Breast epithelium (tissue), 4 donors: Measurements from ENCODE around the gene DNHD1. TPM values are rescaled to one million over a fixed set of nuclear protein-coding genes. Genes with fewer than 3 reads are reported as not detected.

Experiments used
- DNase-seq, 2 donors: peaks; one replicate each; pipeline ENCODE4 v3.0.0-alpha.2; 2019; ENCODE audit warnings: low spot score in 2 of 2
- H3K27ac ChIP-seq, 2 donors: fragments of 200-600 bp; sonication (generic) in 1 of 2; one replicate each; pipeline ENCODE4 v1.5.1; 2016 to 2019; ENCODE audit warnings: mild to moderate bottlenecking in 1 of 2
- H3K27me3 ChIP-seq, 2 donors: fragments of 200-600 bp; sonication (generic) in 1 of 2; one replicate each; pipeline versions ENCODE4 v1.5.1 to v1.6.0; 2017 to 2019; ENCODE audit warnings: control low read depth in 1 of 2, mild to moderate bottlenecking in 1 of 2
- H3K36me3 ChIP-seq: fragments of 200-600 bp; one replicate; pipeline ENCODE4 v1.5.1; 2019
- H3K4me1 ChIP-seq, 2 donors: fragments of 200-600 bp; sonication (generic); one replicate each; pipeline ENCODE4 v1.5.1; 2016 to 2019; ENCODE audit warnings: control low read depth in 1 of 2
- H3K4me3 ChIP-seq, 3 donors: fragments of 200-600 bp; sonication (generic); 1 replicate in 2 of 3; 2 replicates in 1 of 3; pipeline ENCODE4 v1.5.1; 2016 to 2019; ENCODE audit warnings: mild to moderate bottlenecking in 3 of 3, moderate library complexity in 2 of 3
- H3K9me3 ChIP-seq, 2 donors: fragments of 200-600 bp; sonication (generic) in 1 of 2; one replicate each; pipeline ENCODE4 v1.5.1; 2016 to 2019; ENCODE audit warnings: control low read depth in 1 of 2
- CTCF ChIP-seq, 3 donors: fragments of 450-650 bp; IDR thresholded peaks; one replicate each; pipeline ENCODE4 v1.5.1; 2016 to 2017; ENCODE audit warnings: antibody characterized with exemption in 3 of 3, mild to moderate bottlenecking in 3 of 3, moderate library complexity in 3 of 3
- POLR2A ChIP-seq: fragments of 450-650 bp; IDR thresholded peaks from one replicate; pipeline ENCODE4 v1.6.1; 2016; ENCODE audit warnings: antibody characterized with exemption, mild to moderate bottlenecking, moderate library complexity
- POLR2AphosphoS5 ChIP-seq, 3 donors: sonication (generic); formaldehyde crosslinking; IDR thresholded peaks; one replicate each; pipeline ENCODE4 v1.6.1; 2017; ENCODE audit warnings: antibody characterized with exemption in 3 of 3
- intact Hi-C: fragments of 100-400 bp; cut with DNase I; formaldehyde crosslinking; loops from one replicate; pipeline ENCODE4 v1.15.1; 2023; ENCODE audit warnings: low total_unique reads
- total RNA-seq, 3 donors: library from RNA; depleted of rRNA; stranded (reverse); fragments of >200 nt; gene quantifications; one replicate each; pipeline ENCODE4 v1.1.0, GENCODE V29; 2016

DNHD1 gene
- total RNA-seq, 3 donors from 2014 or later, result 12.3 to 21.6 (median 14.9) TPM

GRCh38 chr11:6611963-6612212, 114.8 kb downstream of the DNHD1 start:
- Histone ChIP-seq H3K27me3 (no peaks in the 10 kb centered on the region), H3K4me3 (peak overlapping the region; percentile 83 to 88 (median 84)), H3K4me1 (peaks cover 0 to 9% of the 10 kb centered on the region in 2 donors), H3K9me3 (no peaks in the 10 kb centered on the region), H3K36me3 (peaks cover 13% of the 10 kb centered on the region), H3K27ac (peak overlapping the region; percentile 93 to 99)
- no peak for TF ChIP-seq POLR2AphosphoS5 (IDR thresholded peaks at IDR 0.05)
- no peak for DNase-seq
- intact Hi-C loops, result no loop called here

- H3K36me3 ChIP-seq, result peaks cover 13% of the 10 kb centered on the region
- intact Hi-C loops, result no loop called here
- peaks cover 0 to 7% of the 10 kb centered on the region in 2 donors for H3K4me1 ChIP-seq
Measured at GRCh38 chr11:6612213-6613041, 115.3 kb downstream of the DNHD1 start, which contains the start of gene TAF10. Gene TAF10, minus strand, starts transcription at chr11:6612216. Its CDS starts 27 bp downstream, at chr11:6612189.

GRCh38 chr11:6613496-6613895, 116.4 kb downstream of the DNHD1 start:
- DNase-seq, result no peak
- H3K4me3 ChIP-seq, result no peak overlapping the region
- H3K27ac ChIP-seq, result peak overlapping the region; percentile 93 to 99
- no peaks in the 10 kb centered on the region for H3K9me3 ChIP-seq
- peaks cover 10% of the 10 kb centered on the region for H3K36me3 ChIP-seq
- no peak for TF ChIP-seq CTCF (IDR thresholded peaks at IDR 0.05)
- TF ChIP-seq POLR2A, result no peak
- TF ChIP-seq POLR2AphosphoS5 (IDR thresholded peaks at IDR 0.05), result no peak
- H3K4me1 ChIP-seq, result no peaks in the 10 kb centered on the region
- intact Hi-C loops, result no loop called here
- H3K27me3 ChIP-seq, result no peaks in the 10 kb centered on the region

More at GRCh38 chr11:6612213-6613041, 115.3 kb downstream of the DNHD1 start, which contains the start of gene TAF10:
- H3K27ac ChIP-seq, result peak within 1 kb of the TSS; percentile 93 to 99
- DNase-seq, result peak; percentile 97
- no peaks in the 10 kb centered on the region for H3K27me3 ChIP-seq
- H3K9me3 ChIP-seq, result no peaks in the 10 kb centered on the region
- peak within 1 kb of the TSS; percentile 83 to 88 (median 84) for H3K4me3 ChIP-seq
- TF ChIP-seq CTCF (IDR thresholded peaks at IDR 0.05), result peak in 2 of 3 donors; percentile 23 to 33
- peak; percentile 78 for TF ChIP-seq POLR2A
- peak; percentile 94 to 96 (median 95) for TF ChIP-seq POLR2AphosphoS5 (IDR thresholded peaks at IDR 0.05)

- peaks cover 4% of the 10 kb centered on the region for H3K36me3 ChIP-seq
- no peaks in the 10 kb centered on the region for H3K4me1 ChIP-seq
- no peak for DNase-seq
Measured at GRCh38 chr11:6614446-6614845, 117.4 kb downstream of the DNHD1 start.

GRCh38 chr11:6615046-6615445, 118.0 kb downstream of the DNHD1 start:
- TF ChIP-seq POLR2AphosphoS5 (IDR thresholded peaks at IDR 0.05), result no peak
- TF ChIP-seq CTCF (IDR thresholded peaks at IDR 0.05), result no peak
- TF ChIP-seq POLR2A, result no peak
- H3K4me1 ChIP-seq, result no peaks in the 10 kb centered on the region
- H3K9me3 ChIP-seq, result no peaks in the 10 kb centered on the region
- no peak for DNase-seq
- H3K36me3 ChIP-seq, result peaks cover 4% of the 10 kb centered on the region
- H3K4me3 ChIP-seq, result no peak overlapping the region
- H3K27me3 ChIP-seq, result no peaks in the 10 kb centered on the region
- H3K27ac ChIP-seq, result no peak overlapping the region
- intact Hi-C loops, result no loop called here

More at GRCh38 chr11:6614446-6614845, 117.4 kb downstream of the DNHD1 start:
- intact Hi-C loops, result no loop called here
- Histone ChIP-seq H3K4me3 (no peak overlapping the region), H3K27ac (no peak overlapping the region), H3K9me3 (no peaks in the 10 kb centered on the region), H3K27me3 (no peaks in the 10 kb centered on the region)
- TF ChIP-seq POLR2AphosphoS5 (IDR thresholded peaks at IDR 0.05) (no peak), CTCF (IDR thresholded peaks at IDR 0.05) (no peak), POLR2A (no peak)
